Caco-2 (cell line): ENCODE data around the gene MPPED1. TPM values are rescaled to one million over a fixed set of nuclear protein-coding genes. Genes with fewer than 3 reads are reported as not detected.

Source experiments
- BruUV-seq: library from RNA; stranded (reverse); fragments of 400-500 nt; replicated peaks from 2 replicates; lab custom pipeline; 2021; lab: Mats Ljungman, UMichigan
- CTCF ChIA-PET: fragments of 300-600 bp; sonication (Branson Sonifier 250); formaldehyde crosslinking; loops from one replicate; lab custom pipeline; 2022; ENCODE audit warnings: antibody characterized with exemption; lab: Charles Lee
- POLR2A ChIA-PET: fragments of 300-600 bp; sonication (Branson Sonifier 250); formaldehyde crosslinking; loops from one replicate; lab custom pipeline; 2022; ENCODE audit warnings: antibody characterized with exemption; lab: Charles Lee
- DNase-seq, 2 experiments: peaks; one replicate each; pipeline versions ENCODE4 v3.0.0 to v3.0.0-alpha.2; 2020 to 2022
- H3K27me3 ChIP-seq: replicated peaks from 2 replicates; pipeline ENCODE4 v1.6.0; 2011; ENCODE audit warnings: low read length; ENCODE audit not compliant: control insufficient read depth, insufficient read depth
- H3K36me3 ChIP-seq: 2 replicates; pipeline ENCODE4 v1.5.1; 2011; ENCODE audit warnings: low read length; ENCODE audit not compliant: control insufficient read depth, insufficient read depth
- H3K4me1 ChIP-seq: fragments of 250-450 bp; sonication (Bioruptor Pico); 2 replicates; pipeline ENCODE4 v1.5.1; 2020; ENCODE audit warnings: mild to moderate bottlenecking
- H3K4me3 ChIP-seq: 2 replicates; pipeline ENCODE4 v1.5.1; 2011; ENCODE audit warnings: low read depth, mild to moderate bottlenecking, control low read depth, low read length
- H3K9me3 ChIP-seq: fragments of 250-450 bp; sonication (Bioruptor Pico); 2 replicates; pipeline ENCODE4 v1.5.1; 2020; ENCODE audit warnings: mild to moderate bottlenecking, moderate library complexity
- H3K27ac Mint-ChIP-seq: one replicate; pipeline ENCODE4 v1.8.0; 2022; ENCODE audit warnings: mixed read lengths; ENCODE audit not compliant: unreplicated experiment
- H3K27me3 Mint-ChIP-seq: one replicate; pipeline ENCODE4 v1.8.0; 2022; ENCODE audit warnings: mixed read lengths; ENCODE audit not compliant: insufficient read depth, unreplicated experiment
- H3K36me3 Mint-ChIP-seq: one replicate; pipeline ENCODE4 v1.8.0; 2022; ENCODE audit warnings: mild to moderate bottlenecking, mixed read lengths; ENCODE audit not compliant: insufficient read depth, unreplicated experiment
- H3K4me1 Mint-ChIP-seq: one replicate; pipeline ENCODE4 v1.8.0; 2022; ENCODE audit warnings: low read depth, mixed read lengths; ENCODE audit not compliant: unreplicated experiment
- H3K4me3 Mint-ChIP-seq: one replicate; pipeline ENCODE4 v1.8.0; 2022; ENCODE audit warnings: mild to moderate bottlenecking, moderate library complexity, mixed read lengths; ENCODE audit not compliant: unreplicated experiment
- H3K9me3 Mint-ChIP-seq: one replicate; pipeline ENCODE4 v1.8.0; 2022; ENCODE audit warnings: mixed read lengths; ENCODE audit not compliant: unreplicated experiment
- CTCF ChIP-seq, 2 experiments: fragments of 200-600 bp in 1 of 2; IDR thresholded peaks; 1 replicate in 1 of 2; 2 replicates in 1 of 2; pipeline versions ENCODE4 v1.5.1 to v1.8.0; 2011 to 2022; ENCODE audit warnings: antibody characterized with exemption in 1 of 2, control low read depth in 1 of 2, inconsistent platforms in 1 of 2, low read depth in 1 of 2, low read length in 1 of 2, mild to moderate bottlenecking in 1 of 2, moderate library complexity in 1 of 2; ENCODE audit not compliant: insufficient read depth in 1 of 2, severe bottlenecking in 1 of 2, unreplicated experiment in 1 of 2
- intact Hi-C: fragments of 100-400 bp; cut with micrococcal nuclease; formaldehyde crosslinking; loops from one replicate; pipeline ENCODE4 v1.10.0; 2022; ENCODE audit not compliant: unreplicated experiment
- total RNA-seq: library from RNA; stranded (reverse); gene quantifications from 2 replicates; pipeline ENCODE4 v1.2.3, GENCODE V29; 2022

MPPED1 gene
- total RNA-seq, 1 experiment from 2014 or later, result not detected

GRCh38 chr22:43390166-43390565 lies 21.6 kb upstream of the MPPED1 start:
- Mint-ChIP-seq H3K4me3 (no peak overlapping the region), H3K9me3 (no peaks in the 10 kb centered on the region), H3K27me3 (peaks cover 7% of the 10 kb centered on the region), H3K27ac (no peak overlapping the region), H3K4me1 (peaks cover 7% of the 10 kb centered on the region), H3K36me3 (no peaks in the 10 kb centered on the region)
- ChIA-PET CTCF (interaction anchor here (0.6 kb wide), 1 partner anchor 440 kb away, joined by 5 read pairs; no protein-coding TSS in a partner anchor), POLR2A (no interaction called here)
- H3K9me3 ChIP-seq, result no peaks in the 10 kb centered on the region
- H3K36me3 ChIP-seq, result no peaks in the 10 kb centered on the region
- no peaks in the 10 kb centered on the region for H3K27me3 ChIP-seq
- no peak for TF ChIP-seq CTCF (IDR thresholded peaks at IDR 0.05; ENCODE audit: insufficient read depth in 1 of 2, low read depth in 1 of 2, low read length in 1 of 2, severe bottlenecking in 1 of 2, unreplicated experiment in 1 of 2)
- no peak for DNase-seq
- intact Hi-C loops, result no loop called here
- H3K4me1 ChIP-seq, result 0 out of 2 replicates have a peak, but pooled peaks cover 4% of the 10 kb centered on the region
- BruUV-seq, result no TSS peak
- H3K4me3 ChIP-seq, result no peak overlapping the region

- no peak for TF ChIP-seq CTCF (IDR thresholded peaks at IDR 0.05; ENCODE audit: insufficient read depth in 1 of 2, low read depth in 1 of 2, low read length in 1 of 2, severe bottlenecking in 1 of 2, unreplicated experiment in 1 of 2)
- Histone ChIP-seq H3K4me3 (no peak overlapping the region), H3K4me1 (0 out of 2 replicates have a peak, but pooled peaks cover 4% of the 10 kb centered on the region), H3K36me3 (no peaks in the 10 kb centered on the region), H3K27me3 (no peaks in the 10 kb centered on the region), H3K9me3 (no peaks in the 10 kb centered on the region)
- no peak for DNase-seq
- no TSS peak for BruUV-seq
- ChIA-PET POLR2A (no interaction called here), CTCF (interaction anchor here (0.6 kb wide), 1 partner anchor 439 kb away, joined by 5 read pairs; no protein-coding TSS in a partner anchor)
- Mint-ChIP-seq H3K4me3 (no peak overlapping the region), H3K27me3 (peaks cover 7% of the 10 kb centered on the region), H3K36me3 (no peaks in the 10 kb centered on the region), H3K4me1 (peaks cover 7% of the 10 kb centered on the region), H3K27ac (no peak overlapping the region), H3K9me3 (no peaks in the 10 kb centered on the region)
- intact Hi-C loops, result no loop called here
These were observed 20.9 kb upstream of the MPPED1 start for GRCh38 chr22:43390872-43391271.

- CTCF ChIA-PET, result no interaction called here
- intact Hi-C loops, result no loop called here
- Histone ChIP-seq H3K4me3 (no peak overlapping the region), H3K4me1 (0 out of 2 replicates have a peak, but pooled peaks cover 4% of the 10 kb centered on the region), H3K9me3 (no peaks in the 10 kb centered on the region), H3K27me3 (no peaks in the 10 kb centered on the region), H3K36me3 (no peaks in the 10 kb centered on the region)
- no peak for DNase-seq
- H3K27me3 Mint-ChIP-seq, result peaks cover 6% of the 10 kb centered on the region
- H3K27ac Mint-ChIP-seq, result no peak overlapping the region
- no peaks in the 10 kb centered on the region for H3K36me3 Mint-ChIP-seq
- no peaks in the 10 kb centered on the region for H3K9me3 Mint-ChIP-seq
- TF ChIP-seq CTCF (IDR thresholded peaks at IDR 0.05; ENCODE audit: insufficient read depth in 1 of 2, low read depth in 1 of 2, low read length in 1 of 2, severe bottlenecking in 1 of 2, unreplicated experiment in 1 of 2), result no peak
- BruUV-seq, result no TSS peak
- H3K4me3 Mint-ChIP-seq, result no peak overlapping the region
- H3K4me1 Mint-ChIP-seq, result peaks cover 7% of the 10 kb centered on the region
- POLR2A ChIA-PET, result no interaction called here
These were observed 20.5 kb upstream of the MPPED1 start for GRCh38 chr22:43391306-43391705.
